C4-2B (cell line): ENCODE measurements around the gene HOXA10.

Experiments
- ZFX ChIP-seq: fragments of 450-650 bp; IDR thresholded peaks from 2 replicates; pipeline ENCODE4 v1.6.1; 2017
- TF ChIP-seq, protein P1 (sequence below): fragments of 450-650 bp; conservative IDR thresholded peaks from 2 replicates; pipeline ENCODE4 v1.5.1; 2017; ENCODE audit warnings: mild to moderate bottlenecking

DNA sequence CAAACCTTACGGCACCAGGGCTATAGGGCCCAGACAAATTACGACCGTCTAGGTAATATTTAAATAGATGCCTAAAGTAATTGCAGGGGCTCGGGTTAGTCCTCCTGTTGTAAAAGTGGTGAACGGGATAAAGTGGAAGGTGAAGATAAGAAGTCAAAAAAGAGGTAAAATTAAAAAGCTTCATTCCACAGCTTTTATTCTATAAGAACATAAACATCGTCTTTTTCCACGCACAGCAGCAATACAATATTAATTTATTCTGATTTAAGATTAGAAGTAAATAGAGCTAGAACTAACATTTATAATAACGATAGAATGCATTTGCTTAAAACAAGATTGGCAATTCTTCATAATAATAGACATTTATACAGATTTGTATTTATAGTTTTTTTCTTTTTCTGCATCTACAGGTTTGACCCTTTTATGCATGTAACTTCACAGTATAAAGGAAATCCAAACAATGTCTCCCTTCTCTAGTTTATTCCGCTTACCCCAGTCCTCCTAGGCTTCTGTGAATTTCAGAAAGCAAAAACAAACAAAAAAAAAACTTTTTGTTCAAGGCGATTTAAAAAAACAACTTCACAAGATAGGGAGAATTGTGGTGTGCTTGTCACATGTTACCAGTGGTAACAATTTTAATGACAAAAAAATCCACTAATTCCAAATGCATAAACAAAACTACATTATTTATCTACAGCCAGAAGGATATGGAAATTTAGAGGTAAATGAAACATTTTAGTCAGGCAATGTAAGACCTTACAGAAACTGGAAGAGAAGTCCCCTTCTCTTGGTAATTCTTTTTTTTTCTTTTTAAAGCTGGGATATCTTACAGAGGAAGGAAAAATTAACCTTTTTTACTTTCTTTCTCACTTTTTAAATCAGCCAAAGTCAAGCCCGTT is 3.4 kb downstream of the HOXA10 start:
- TF ChIP-seq, protein P1, sequence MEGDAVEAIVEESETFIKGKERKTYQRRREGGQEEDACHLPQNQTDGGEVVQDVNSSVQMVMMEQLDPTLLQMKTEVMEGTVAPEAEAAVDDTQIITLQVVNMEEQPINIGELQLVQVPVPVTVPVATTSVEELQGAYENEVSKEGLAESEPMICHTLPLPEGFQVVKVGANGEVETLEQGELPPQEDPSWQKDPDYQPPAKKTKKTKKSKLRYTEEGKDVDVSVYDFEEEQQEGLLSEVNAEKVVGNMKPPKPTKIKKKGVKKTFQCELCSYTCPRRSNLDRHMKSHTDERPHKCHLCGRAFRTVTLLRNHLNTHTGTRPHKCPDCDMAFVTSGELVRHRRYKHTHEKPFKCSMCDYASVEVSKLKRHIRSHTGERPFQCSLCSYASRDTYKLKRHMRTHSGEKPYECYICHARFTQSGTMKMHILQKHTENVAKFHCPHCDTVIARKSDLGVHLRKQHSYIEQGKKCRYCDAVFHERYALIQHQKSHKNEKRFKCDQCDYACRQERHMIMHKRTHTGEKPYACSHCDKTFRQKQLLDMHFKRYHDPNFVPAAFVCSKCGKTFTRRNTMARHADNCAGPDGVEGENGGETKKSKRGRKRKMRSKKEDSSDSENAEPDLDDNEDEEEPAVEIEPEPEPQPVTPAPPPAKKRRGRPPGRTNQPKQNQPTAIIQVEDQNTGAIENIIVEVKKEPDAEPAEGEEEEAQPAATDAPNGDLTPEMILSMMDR = no peak
- TF ChIP-seq ZFX = no peak
